ENCODE data around the gene BACE2.
"Not testable (repeated sequence)": the region's sequence is repeated elsewhere in the genome, so short reads cannot be mapped to it uniquely, and the experiment has no call there.

The BACE2 gene

GRCh38 chr21:41217671-41218385 is 49.9 kb downstream of the BACE2 start:
- DNase-seq = no peak

- DNase-seq = no peak
These were observed 51.7 kb downstream of the BACE2 start for GRCh38 chr21:41219498-41220207.

GRCh38 chr21:41220208-41220733 is 52.3 kb downstream of the BACE2 start:
- no peak for DNase-seq

- no peak for DNase-seq
These were observed 54.5 kb downstream of the BACE2 start for GRCh38 chr21:41222247-41223068.

GRCh38 chr21:41226853-41227252 is 58.9 kb downstream of the BACE2 start:
- no peak for DNase-seq

- no peak for DNase-seq
These were observed 59.5 kb downstream of the BACE2 start for GRCh38 chr21:41227357-41228005.

GRCh38 chr21:41228006-41228370 is 60.0 kb downstream of the BACE2 start:
- DNase-seq = no peak

GRCh38 chr21:41228492-41228891 is 60.5 kb downstream of the BACE2 start:
- DNase-seq = no peak

- DNase-seq = no peak
These were observed 61.0 kb downstream of the BACE2 start for GRCh38 chr21:41228958-41229357.

GRCh38 chr21:41229509-41230248 is 61.7 kb downstream of the BACE2 start:
- DNase-seq = no peak

GRCh38 chr21:41230497-41230896 is 62.5 kb downstream of the BACE2 start:
- no peak for DNase-seq

GRCh38 chr21:41231060-41231459 is 63.1 kb downstream of the BACE2 start:
- DNase-seq = no peak

- DNase-seq = no peak
These were observed 64.1 kb downstream of the BACE2 start for GRCh38 chr21:41232013-41232412.

- DNase-seq = no peak
These were observed 66.0 kb downstream of the BACE2 start for GRCh38 chr21:41233916-41234315.

- DNase-seq = no peak
These were observed 66.6 kb downstream of the BACE2 start for GRCh38 chr21:41234569-41234968.

GRCh38 chr21:41235201-41235600 is 67.2 kb downstream of the BACE2 start:
- DNase-seq = no peak

GRCh38 chr21:41236352-41236973 is 68.5 kb downstream of the BACE2 start:
- DNase-seq = no peak

- not testable (repeated sequence) for DNase-seq
These were observed 70.3 kb downstream of the BACE2 start for GRCh38 chr21:41238081-41238796.

- no peak for DNase-seq
These were observed 72.1 kb downstream of the BACE2 start for GRCh38 chr21:41240040-41240439.

GRCh38 chr21:41241341-41241740 is 73.4 kb downstream of the BACE2 start:
- no peak for DNase-seq
